HepG2 (cell line): ENCODE data around the gene PIAS3. TPM values are rescaled to one million over a fixed set of nuclear protein-coding genes. Genes with fewer than 3 reads are reported as not detected.

Source experiments
- ATF5 ChIP-seq: sonication (generic); formaldehyde crosslinking; IDR thresholded peaks from 2 replicates; pipeline ENCODE4 v1.4.0; 2020; ENCODE audit warnings: mild to moderate bottlenecking, low read depth, missing genetic modification reagents
- EEA1 ChIP-seq: sonication (generic); formaldehyde crosslinking; IDR thresholded peaks from 2 replicates; pipeline ENCODE4 v1.5.1; 2020; ENCODE audit warnings: mild to moderate bottlenecking, missing genetic modification reagents, borderline replicate concordance
- FOXK1 ChIP-seq: sonication (generic); formaldehyde crosslinking; IDR thresholded peaks from 2 replicates; pipeline ENCODE4 v1.4.0; 2020; ENCODE audit warnings: low read depth, missing genetic modification reagents, borderline replicate concordance
- FOXO4 ChIP-seq: sonication (generic); formaldehyde crosslinking; conservative IDR thresholded peaks from 2 replicates; pipeline ENCODE4 v1.8.1; 2023; ENCODE audit warnings: missing genetic modification reagents
- GPBP1L1 ChIP-seq: sonication (generic); formaldehyde crosslinking; IDR thresholded peaks from 2 replicates; pipeline ENCODE4 v1.5.0; 2020; ENCODE audit warnings: mild to moderate bottlenecking, missing genetic modification reagents
- KAT2B ChIP-seq: fragments of 150-350 bp; IDR thresholded peaks from 2 replicates; pipeline ENCODE4 v1.6.1; 2014; ENCODE audit warnings: low read depth, low read length, borderline replicate concordance
- MAF1 ChIP-seq: sonication (generic); formaldehyde crosslinking; IDR thresholded peaks from 2 replicates; pipeline ENCODE4 v1.5.0; 2020; ENCODE audit warnings: missing genetic modification reagents, borderline replicate concordance
- MEIS1 ChIP-seq: sonication (generic); formaldehyde crosslinking; IDR thresholded peaks from 2 replicates; pipeline ENCODE4 v1.9.0; 2021; ENCODE audit warnings: mild to moderate bottlenecking, missing genetic modification reagents, moderate library complexity, borderline replicate concordance
- PAX8 ChIP-seq: sonication (generic); formaldehyde crosslinking; IDR thresholded peaks from 2 replicates; pipeline ENCODE4 v1.8.0; 2022; ENCODE audit warnings: mild to moderate bottlenecking, missing genetic modification reagents, borderline replicate concordance
- RCOR2 ChIP-seq: IDR thresholded peaks from 2 replicates; pipeline ENCODE4 v1.6.1; 2016; ENCODE audit warnings: missing biosample characterization, missing genetic modification reagents
- SALL1 ChIP-seq: sonication (generic); formaldehyde crosslinking; IDR thresholded peaks from 2 replicates; pipeline ENCODE4 v1.8.0; 2022; ENCODE audit warnings: mild to moderate bottlenecking, missing genetic modification reagents
- XRCC5 ChIP-seq: fragments of 200-400 bp; formaldehyde crosslinking; optimal IDR thresholded peaks from 2 replicates; pipeline ENCODE3; 2017; ENCODE audit warnings: mild to moderate bottlenecking, low read length
- ZBTB38 ChIP-seq: sonication (generic); formaldehyde crosslinking; IDR thresholded peaks from 2 replicates; pipeline ENCODE4 v1.5.1; 2020; ENCODE audit warnings: mild to moderate bottlenecking, missing genetic modification reagents
- ZBTB4 ChIP-seq: sonication (generic); formaldehyde crosslinking; IDR thresholded peaks from 2 replicates; pipeline ENCODE4 v1.4.0; 2020; ENCODE audit warnings: missing genetic modification reagents, mild to moderate bottlenecking, borderline replicate concordance
- ZC3H13 ChIP-seq: sonication (generic); formaldehyde crosslinking; IDR thresholded peaks from 2 replicates; pipeline ENCODE4 v1.8.1; 2023; ENCODE audit warnings: mild to moderate bottlenecking, missing genetic modification reagents, moderate library complexity
- ZNF224 ChIP-seq: sonication (generic); formaldehyde crosslinking; IDR thresholded peaks from 2 replicates; pipeline ENCODE4 v1.5.0; 2020; ENCODE audit warnings: mild to moderate bottlenecking, missing genetic modification reagents
- ZNF354B ChIP-seq: sonication (generic); formaldehyde crosslinking; IDR thresholded peaks from 2 replicates; pipeline ENCODE4 v1.8.0; 2022; ENCODE audit warnings: mild to moderate bottlenecking, missing genetic modification reagents
- ZNF775 ChIP-seq: sonication (generic); formaldehyde crosslinking; IDR thresholded peaks from 2 replicates; pipeline ENCODE4 v1.4.0; 2020; ENCODE audit warnings: missing genetic modification reagents, mild to moderate bottlenecking, moderate library complexity, borderline replicate concordance
- polyA plus RNA-seq, 8 experiments: library from polyadenylated mRNA; depleted of rRNA in 3 of 8; stranded (reverse) in 7 of 8; unstranded in 1 of 8; fragments of >200 nt; fragmentation: Illumina TruSeq in 4 of 8; extraction: Trizol in 4 of 8; gene quantifications; 2 replicates each; pipeline versions ENCODE4 v1.2.1 to v1.2.3, GENCODE V29; 2011 to 2016; ENCODE audit warnings: low read depth in 4 of 8, missing spikeins in 1 of 8, mixed read lengths in 1 of 8; ENCODE audit not compliant: insufficient read depth in 1 of 8
- total RNA-seq, 5 experiments: library from RNA; depleted of rRNA; stranded (reverse); fragments of >200 nt; fragmentation: Illumina TruSeq; extraction: Trizol; gene quantifications; 2 replicates each; pipeline ENCODE4 v1.2.3, GENCODE V29; 2016; ENCODE audit warnings: low read depth in 1 of 5
- TF ChIP-seq, protein P1 (sequence below): sonication (generic); formaldehyde crosslinking; IDR thresholded peaks from 2 replicates; pipeline ENCODE4 v1.8.0; 2022; ENCODE audit warnings: mild to moderate bottlenecking, missing genetic modification reagents; ENCODE audit not compliant: insufficient replicate concordance

The PIAS3 gene
- total and polyA plus RNA-seq, 2 of the 13 experiments (the other 11 are each of a cell fraction or from before 2014, with no cell fraction given) = 3.7 to 8.0 TPM

DNA sequence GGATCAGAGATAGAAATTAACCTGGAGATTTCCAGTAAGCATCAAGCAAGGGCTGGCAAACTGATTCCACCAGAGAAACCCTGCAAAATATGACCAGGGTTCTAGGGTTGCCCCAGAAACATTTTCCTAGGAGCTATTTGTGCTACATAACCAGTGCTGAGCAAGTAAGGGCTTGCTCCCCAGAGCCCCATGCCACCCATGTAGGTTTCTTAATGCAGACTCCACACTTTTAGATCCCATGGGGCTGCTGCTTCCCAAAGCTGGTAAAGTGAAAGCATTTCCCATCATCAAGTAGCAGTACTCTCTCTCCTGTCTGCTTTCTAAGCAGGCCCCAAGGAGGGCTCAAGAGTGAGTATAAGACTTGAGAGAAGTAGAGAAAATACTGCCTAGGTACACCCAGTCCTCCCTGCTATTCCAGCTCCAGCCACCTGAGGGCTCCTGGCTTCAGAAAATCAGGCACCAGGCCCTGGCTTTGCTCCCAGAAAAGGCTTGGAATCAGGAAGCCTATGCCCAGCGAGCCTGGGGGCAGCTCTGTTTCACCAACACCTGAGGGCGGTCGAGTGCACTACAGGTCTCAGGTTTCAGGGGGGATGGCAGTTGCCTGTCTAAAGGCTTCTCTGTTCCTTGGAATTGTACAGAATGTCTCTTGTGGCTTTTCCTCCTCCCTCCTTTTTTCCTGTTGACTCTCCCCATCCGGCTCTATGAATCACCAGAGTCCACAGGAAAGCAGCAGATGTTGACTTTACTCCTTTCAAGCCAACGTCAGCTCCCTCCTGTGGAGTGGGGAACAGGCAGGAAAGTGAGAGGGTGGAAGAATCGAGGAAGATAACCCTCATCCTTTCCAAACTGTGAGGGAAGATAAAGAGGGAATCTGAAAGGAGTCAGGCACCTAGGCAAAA is 33.0 kb upstream of the PIAS3 start (continued):
- TF ChIP-seq MAF1 (CRISPR knock-in tag) (no peak), ZBTB4 (CRISPR knock-in tag) (no peak), ZNF354B (CRISPR knock-in tag) (no peak), KAT2B (no peak), MEIS1 (CRISPR knock-in tag) (no peak), ZNF775 (no peak), PAX8 (CRISPR knock-in tag) (no peak), ATF5 (CRISPR knock-in tag) (no peak), ZNF224 (CRISPR knock-in tag) (no peak), RCOR2 (peak; percentile 79), GPBP1L1 (CRISPR knock-in tag) (no peak), FOXO4 (CRISPR knock-in tag) (no peak), SALL1 (CRISPR knock-in tag) (peak; percentile 82), EEA1 (CRISPR knock-in tag) (no peak), ZBTB38 (CRISPR knock-in tag) (peak; percentile 65; the same call in 1 of the 2 replicates), ZC3H13 (CRISPR knock-in tag) (no peak), FOXK1 (CRISPR knock-in tag) (peak; percentile 88; the same call in 1 of the 2 replicates), XRCC5 (peak; percentile 96)
- TF ChIP-seq, protein P1, sequence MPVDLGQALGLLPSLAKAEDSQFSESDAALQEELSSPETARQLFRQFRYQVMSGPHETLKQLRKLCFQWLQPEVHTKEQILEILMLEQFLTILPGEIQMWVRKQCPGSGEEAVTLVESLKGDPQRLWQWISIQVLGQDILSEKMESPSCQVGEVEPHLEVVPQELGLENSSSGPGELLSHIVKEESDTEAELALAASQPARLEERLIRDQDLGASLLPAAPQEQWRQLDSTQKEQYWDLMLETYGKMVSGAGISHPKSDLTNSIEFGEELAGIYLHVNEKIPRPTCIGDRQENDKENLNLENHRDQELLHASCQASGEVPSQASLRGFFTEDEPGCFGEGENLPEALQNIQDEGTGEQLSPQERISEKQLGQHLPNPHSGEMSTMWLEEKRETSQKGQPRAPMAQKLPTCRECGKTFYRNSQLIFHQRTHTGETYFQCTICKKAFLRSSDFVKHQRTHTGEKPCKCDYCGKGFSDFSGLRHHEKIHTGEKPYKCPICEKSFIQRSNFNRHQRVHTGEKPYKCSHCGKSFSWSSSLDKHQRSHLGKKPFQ (CRISPR knock-in tag) = peak; percentile 15
